WTC11 (cell line): ENCODE results near the gene ITPKA. TPM values are rescaled to one million over a fixed set of nuclear protein-coding genes. Genes with fewer than 3 reads are reported as not detected.

Experiments
- ATAC-seq: fragments of 200-7000 bp; cut with Tn5 transposase; 2 replicates; pipeline ENCODE4 v1.10.0; 2021; ENCODE audit warnings: mild to moderate bottlenecking, moderate library complexity
- CTCF ChIA-PET: fragments of 300-600 bp; sonication (Branson Sonifier 250); formaldehyde crosslinking; loops from one replicate; lab custom pipeline; 2021; ENCODE audit warnings: antibody characterized with exemption; lab: Charles Lee
- POLR2A ChIA-PET: fragments of 350-600 bp; sonication (Branson Sonifier 250); formaldehyde crosslinking; loops from one replicate; lab custom pipeline; 2021; ENCODE audit warnings: antibody characterized with exemption; lab: Charles Lee
- DNase-seq: peaks from one replicate; pipeline ENCODE4 v3.0.0; 2021; ENCODE audit warnings: low spot score
- H3K27ac Mint-ChIP-seq: 2 replicates; pipeline ENCODE4 v1.8.0; 2021; ENCODE audit warnings: mixed read lengths
- H3K27me3 Mint-ChIP-seq: 2 replicates; pipeline ENCODE4 v1.8.0; 2021; ENCODE audit warnings: low read depth, mild to moderate bottlenecking, moderate library complexity, mixed read lengths
- H3K36me3 Mint-ChIP-seq: 2 replicates; pipeline ENCODE4 v1.8.0; 2021; ENCODE audit warnings: mixed read lengths
- H3K4me1 Mint-ChIP-seq: 2 replicates; pipeline ENCODE4 v1.8.0; 2022; ENCODE audit warnings: mixed read lengths
- H3K4me3 Mint-ChIP-seq: 2 replicates; pipeline ENCODE4 v1.8.0; 2021; ENCODE audit warnings: mild to moderate bottlenecking, moderate library complexity, mixed read lengths
- H3K9me3 Mint-ChIP-seq: 2 replicates; pipeline ENCODE4 v1.8.0; 2021; ENCODE audit warnings: mixed read lengths
- CBFB ChIP-seq: sonication (generic); formaldehyde crosslinking; IDR thresholded peaks from 2 replicates; pipeline ENCODE4 v1.8.1; 2022; ENCODE audit warnings: mild to moderate bottlenecking, low read depth, missing genetic modification reagents
- FOXP1 ChIP-seq: sonication (generic); formaldehyde crosslinking; IDR thresholded peaks from 2 replicates; pipeline ENCODE4 v1.8.0; 2022; ENCODE audit warnings: missing genetic modification reagents, mild to moderate bottlenecking, moderate library complexity, borderline replicate concordance
- GABPB1 ChIP-seq: sonication (generic); formaldehyde crosslinking; IDR thresholded peaks from 2 replicates; pipeline ENCODE4 v1.8.1; 2023; ENCODE audit warnings: mild to moderate bottlenecking, missing genetic modification reagents
- MXD4 ChIP-seq: fragments of 250-450 bp; sonication (Bioruptor Pico); IDR thresholded peaks from 2 replicates; pipeline ENCODE4 v1.8.0; 2021; ENCODE audit warnings: mild to moderate bottlenecking, moderate library complexity, borderline replicate concordance
- NR1H2 ChIP-seq: sonication (generic); formaldehyde crosslinking; IDR thresholded peaks from 2 replicates; pipeline ENCODE4 v1.9.0; 2021; ENCODE audit warnings: mild to moderate bottlenecking, moderate library complexity, missing genetic modification reagents
- SMAD3 ChIP-seq: sonication (generic); formaldehyde crosslinking; IDR thresholded peaks from 2 replicates; pipeline ENCODE4 v1.8.0; 2022; ENCODE audit warnings: missing genetic modification reagents, mild to moderate bottlenecking, borderline replicate concordance
- TP53 ChIP-seq: sonication (generic); formaldehyde crosslinking; IDR thresholded peaks from 2 replicates; pipeline ENCODE4 v1.8.1; 2023; ENCODE audit warnings: mild to moderate bottlenecking, missing genetic modification reagents
- ZBTB21 ChIP-seq: sonication (generic); formaldehyde crosslinking; IDR thresholded peaks from 2 replicates; pipeline ENCODE4 v1.8.1; 2023; ENCODE audit warnings: mild to moderate bottlenecking, missing genetic modification reagents, borderline replicate concordance
- ZNF121 ChIP-seq: sonication (generic); formaldehyde crosslinking; IDR thresholded peaks from 2 replicates; pipeline ENCODE4 v1.8.0; 2023; ENCODE audit warnings: missing genetic modification reagents
- ZNF423 ChIP-seq: fragments of 250-450 bp; sonication (Bioruptor Pico); IDR thresholded peaks from 2 replicates; pipeline ENCODE4 v2.1.2; 2022; ENCODE audit warnings: mild to moderate bottlenecking, moderate library complexity
- total RNA-seq: library from RNA; stranded (reverse); gene quantifications from 3 replicates; pipeline ENCODE4 v1.2.3, GENCODE V29; 2021
- TF ChIP-seq, protein P1 (sequence below): sonication (generic); formaldehyde crosslinking; IDR thresholded peaks from 2 replicates; pipeline ENCODE4 v1.8.0; 2022; ENCODE audit warnings: missing genetic modification reagents
- TF ChIP-seq, protein P2 (sequence below): sonication (generic); formaldehyde crosslinking; IDR thresholded peaks from 2 replicates; pipeline ENCODE4 v1.8.0; 2023; ENCODE audit warnings: missing genetic modification reagents
- TF ChIP-seq, protein P3 (sequence below): fragments of 250-450 bp; sonication (Bioruptor Pico); IDR thresholded peaks from 2 replicates; pipeline ENCODE4 v1.9.0; 2021; ENCODE audit warnings: mild to moderate bottlenecking, borderline replicate concordance
- TF ChIP-seq, protein P4 (sequence below): fragments of 250-450 bp; sonication (Bioruptor Pico); conservative IDR thresholded peaks from 2 replicates; pipeline ENCODE4 v1.9.0; 2021; ENCODE audit warnings: mild to moderate bottlenecking

ITPKA gene
- total RNA-seq, 1 experiment from 2014 or later = 1.2 TPM

GRCh38 chr15:41499109-41499851 lies 5.6 kb downstream of the ITPKA start (continued):
- TF ChIP-seq, protein P1, sequence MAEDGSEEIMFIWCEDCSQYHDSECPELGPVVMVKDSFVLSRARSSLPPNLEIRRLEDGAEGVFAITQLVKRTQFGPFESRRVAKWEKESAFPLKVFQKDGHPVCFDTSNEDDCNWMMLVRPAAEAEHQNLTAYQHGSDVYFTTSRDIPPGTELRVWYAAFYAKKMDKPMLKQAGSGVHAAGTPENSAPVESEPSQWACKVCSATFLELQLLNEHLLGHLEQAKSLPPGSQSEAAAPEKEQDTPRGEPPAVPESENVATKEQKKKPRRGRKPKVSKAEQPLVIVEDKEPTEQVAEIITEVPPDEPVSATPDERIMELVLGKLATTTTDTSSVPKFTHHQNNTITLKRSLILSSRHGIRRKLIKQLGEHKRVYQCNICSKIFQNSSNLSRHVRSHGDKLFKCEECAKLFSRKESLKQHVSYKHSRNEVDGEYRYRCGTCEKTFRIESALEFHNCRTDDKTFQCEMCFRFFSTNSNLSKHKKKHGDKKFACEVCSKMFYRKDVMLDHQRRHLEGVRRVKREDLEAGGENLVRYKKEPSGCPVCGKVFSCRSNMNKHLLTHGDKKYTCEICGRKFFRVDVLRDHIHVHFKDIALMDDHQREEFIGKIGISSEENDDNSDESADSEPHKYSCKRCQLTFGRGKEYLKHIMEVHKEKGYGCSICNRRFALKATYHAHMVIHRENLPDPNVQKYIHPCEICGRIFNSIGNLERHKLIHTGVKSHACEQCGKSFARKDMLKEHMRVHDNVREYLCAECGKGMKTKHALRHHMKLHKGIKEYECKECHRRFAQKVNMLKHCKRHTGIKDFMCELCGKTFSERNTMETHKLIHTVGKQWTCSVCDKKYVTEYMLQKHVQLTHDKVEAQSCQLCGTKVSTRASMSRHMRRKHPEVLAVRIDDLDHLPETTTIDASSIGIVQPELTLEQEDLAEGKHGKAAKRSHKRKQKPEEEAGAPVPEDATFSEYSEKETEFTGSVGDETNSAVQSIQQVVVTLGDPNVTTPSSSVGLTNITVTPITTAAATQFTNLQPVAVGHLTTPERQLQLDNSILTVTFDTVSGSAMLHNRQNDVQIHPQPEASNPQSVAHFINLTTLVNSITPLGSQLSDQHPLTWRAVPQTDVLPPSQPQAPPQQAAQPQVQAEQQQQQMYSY (CRISPR knock-in tag) = no peak
- TF ChIP-seq, protein P2, sequence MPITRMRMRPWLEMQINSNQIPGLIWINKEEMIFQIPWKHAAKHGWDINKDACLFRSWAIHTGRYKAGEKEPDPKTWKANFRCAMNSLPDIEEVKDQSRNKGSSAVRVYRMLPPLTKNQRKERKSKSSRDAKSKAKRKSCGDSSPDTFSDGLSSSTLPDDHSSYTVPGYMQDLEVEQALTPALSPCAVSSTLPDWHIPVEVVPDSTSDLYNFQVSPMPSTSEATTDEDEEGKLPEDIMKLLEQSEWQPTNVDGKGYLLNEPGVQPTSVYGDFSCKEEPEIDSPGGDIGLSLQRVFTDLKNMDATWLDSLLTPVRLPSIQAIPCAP (CRISPR knock-in tag) = no peak
- no peak for TF ChIP-seq ZNF121 (CRISPR knock-in tag)
- TF ChIP-seq, protein P3, sequence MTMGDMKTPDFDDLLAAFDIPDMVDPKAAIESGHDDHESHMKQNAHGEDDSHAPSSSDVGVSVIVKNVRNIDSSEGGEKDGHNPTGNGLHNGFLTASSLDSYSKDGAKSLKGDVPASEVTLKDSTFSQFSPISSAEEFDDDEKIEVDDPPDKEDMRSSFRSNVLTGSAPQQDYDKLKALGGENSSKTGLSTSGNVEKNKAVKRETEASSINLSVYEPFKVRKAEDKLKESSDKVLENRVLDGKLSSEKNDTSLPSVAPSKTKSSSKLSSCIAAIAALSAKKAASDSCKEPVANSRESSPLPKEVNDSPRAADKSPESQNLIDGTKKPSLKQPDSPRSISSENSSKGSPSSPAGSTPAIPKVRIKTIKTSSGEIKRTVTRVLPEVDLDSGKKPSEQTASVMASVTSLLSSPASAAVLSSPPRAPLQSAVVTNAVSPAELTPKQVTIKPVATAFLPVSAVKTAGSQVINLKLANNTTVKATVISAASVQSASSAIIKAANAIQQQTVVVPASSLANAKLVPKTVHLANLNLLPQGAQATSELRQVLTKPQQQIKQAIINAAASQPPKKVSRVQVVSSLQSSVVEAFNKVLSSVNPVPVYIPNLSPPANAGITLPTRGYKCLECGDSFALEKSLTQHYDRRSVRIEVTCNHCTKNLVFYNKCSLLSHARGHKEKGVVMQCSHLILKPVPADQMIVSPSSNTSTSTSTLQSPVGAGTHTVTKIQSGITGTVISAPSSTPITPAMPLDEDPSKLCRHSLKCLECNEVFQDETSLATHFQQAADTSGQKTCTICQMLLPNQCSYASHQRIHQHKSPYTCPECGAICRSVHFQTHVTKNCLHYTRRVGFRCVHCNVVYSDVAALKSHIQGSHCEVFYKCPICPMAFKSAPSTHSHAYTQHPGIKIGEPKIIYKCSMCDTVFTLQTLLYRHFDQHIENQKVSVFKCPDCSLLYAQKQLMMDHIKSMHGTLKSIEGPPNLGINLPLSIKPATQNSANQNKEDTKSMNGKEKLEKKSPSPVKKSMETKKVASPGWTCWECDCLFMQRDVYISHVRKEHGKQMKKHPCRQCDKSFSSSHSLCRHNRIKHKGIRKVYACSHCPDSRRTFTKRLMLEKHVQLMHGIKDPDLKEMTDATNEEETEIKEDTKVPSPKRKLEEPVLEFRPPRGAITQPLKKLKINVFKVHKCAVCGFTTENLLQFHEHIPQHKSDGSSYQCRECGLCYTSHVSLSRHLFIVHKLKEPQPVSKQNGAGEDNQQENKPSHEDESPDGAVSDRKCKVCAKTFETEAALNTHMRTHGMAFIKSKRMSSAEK = no peak
- TF ChIP-seq GABPB1 = no peak
- TF ChIP-seq MXD4 (CRISPR knock-in tag) = no peak
- TF ChIP-seq NR1H2 (CRISPR knock-in tag) = no peak
- TF ChIP-seq ZNF423 (CRISPR knock-in tag) = no peak
- TF ChIP-seq, protein P4, sequence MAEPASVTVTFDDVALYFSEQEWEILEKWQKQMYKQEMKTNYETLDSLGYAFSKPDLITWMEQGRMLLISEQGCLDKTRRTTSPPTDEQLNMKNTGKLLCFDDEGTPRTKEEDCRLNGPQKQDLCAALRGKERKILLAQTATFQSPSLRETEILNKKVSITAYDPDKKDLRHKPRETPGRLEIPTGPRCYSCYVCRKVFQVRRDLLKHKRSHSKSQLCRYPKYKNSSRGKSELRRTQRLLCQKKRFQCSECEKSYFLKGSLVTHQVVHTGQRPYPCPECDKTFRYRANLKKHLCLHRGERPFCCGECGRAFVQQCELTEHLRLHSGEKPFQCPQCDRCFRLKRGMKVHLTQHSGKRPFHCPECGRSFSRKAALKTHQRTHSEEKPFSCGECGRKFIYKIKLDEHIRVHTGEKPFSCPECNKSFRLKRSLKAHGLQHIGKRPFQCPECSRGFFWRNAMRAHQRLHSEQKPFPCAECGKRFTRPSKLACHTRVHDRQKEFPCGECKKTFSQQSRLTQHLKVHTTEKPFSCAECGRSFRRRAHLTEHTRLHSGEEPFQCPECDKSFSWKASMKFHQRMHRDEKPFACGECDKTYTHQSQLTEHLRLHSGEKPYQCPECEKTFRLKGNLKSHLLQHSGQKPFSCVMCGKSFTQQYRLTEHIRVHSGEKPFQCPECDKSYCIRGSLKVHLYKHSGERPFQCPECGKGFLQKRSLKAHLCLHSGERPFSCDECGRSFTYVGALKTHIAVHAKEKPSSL (CRISPR knock-in tag) = no peak
- TF ChIP-seq CBFB = no peak
- no peak for TF ChIP-seq SMAD3 (CRISPR knock-in tag)
- TF ChIP-seq TP53 (CRISPR knock-in tag) = no peak
- TF ChIP-seq, all 79 proteins: peak for 0

- TF ChIP-seq ZBTB21 (CRISPR knock-in tag) (0 out of 2 replicates have a peak, but pooled peaks have one; percentile 26), FOXP1 (peak; percentile 67; the same call in 1 of the 2 replicates)
- TF ChIP-seq, protein P1 (CRISPR knock-in tag) = no peak
- H3K4me3 Mint-ChIP-seq = peak overlapping the region; percentile 61
- no peak overlapping the region for H3K27ac Mint-ChIP-seq
- peak; percentile 9 for ATAC-seq
- peak; percentile 56 for DNase-seq
- peaks cover 18% of the 10 kb centered on the region for H3K4me1 Mint-ChIP-seq
- CTCF ChIA-PET = interaction anchor here (0.6 to 1.8 kb wide), 6 partner anchors 8 to 547 kb away, joined by 3 to 6 read pairs (median 4); partner anchors contain the start of genes ITPKA and LTK
- no peaks in the 10 kb centered on the region for H3K36me3 Mint-ChIP-seq
- POLR2A ChIA-PET = interaction anchor here (1.3 kb wide), 1 partner anchor 67 kb away, joined by 5 read pairs; no protein-coding TSS in a partner anchor
- peaks cover 100% of the 10 kb centered on the region for H3K27me3 Mint-ChIP-seq
- no peaks in the 10 kb centered on the region for H3K9me3 Mint-ChIP-seq
These were observed 7.7 kb downstream of the ITPKA start for GRCh38 chr15:41501191-41501917.
